Measurements from ENCODE around the gene GPR150.

GRCh38 chr5:95611396-95611795 lies 8.5 kb upstream of the GPR150 start:
- TF ChIP-seq, protein P1, sequence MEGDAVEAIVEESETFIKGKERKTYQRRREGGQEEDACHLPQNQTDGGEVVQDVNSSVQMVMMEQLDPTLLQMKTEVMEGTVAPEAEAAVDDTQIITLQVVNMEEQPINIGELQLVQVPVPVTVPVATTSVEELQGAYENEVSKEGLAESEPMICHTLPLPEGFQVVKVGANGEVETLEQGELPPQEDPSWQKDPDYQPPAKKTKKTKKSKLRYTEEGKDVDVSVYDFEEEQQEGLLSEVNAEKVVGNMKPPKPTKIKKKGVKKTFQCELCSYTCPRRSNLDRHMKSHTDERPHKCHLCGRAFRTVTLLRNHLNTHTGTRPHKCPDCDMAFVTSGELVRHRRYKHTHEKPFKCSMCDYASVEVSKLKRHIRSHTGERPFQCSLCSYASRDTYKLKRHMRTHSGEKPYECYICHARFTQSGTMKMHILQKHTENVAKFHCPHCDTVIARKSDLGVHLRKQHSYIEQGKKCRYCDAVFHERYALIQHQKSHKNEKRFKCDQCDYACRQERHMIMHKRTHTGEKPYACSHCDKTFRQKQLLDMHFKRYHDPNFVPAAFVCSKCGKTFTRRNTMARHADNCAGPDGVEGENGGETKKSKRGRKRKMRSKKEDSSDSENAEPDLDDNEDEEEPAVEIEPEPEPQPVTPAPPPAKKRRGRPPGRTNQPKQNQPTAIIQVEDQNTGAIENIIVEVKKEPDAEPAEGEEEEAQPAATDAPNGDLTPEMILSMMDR (IDR thresholded peaks at IDR 0.05 in 4 of 5, conservative IDR thresholded peaks at IDR 0.05 in 1 of 5), result no peak
- no peak for TF ChIP-seq POLR2A (IDR thresholded peaks at IDR 0.05)

Measured in gastrocnemius medialis (tissue), 4 donors.